Measurements from ENCODE around the gene SLC12A1. TPM values are rescaled to one million over a fixed set of nuclear protein-coding genes. Genes with fewer than 3 reads are reported as not detected.

The SLC12A1 gene
- total and polyA plus RNA-seq, 2 of the 8 experiments (the other 6 are each of a cell fraction or from before 2014, with no cell fraction given) = 0.63 to 1.0 TPM

DNA sequence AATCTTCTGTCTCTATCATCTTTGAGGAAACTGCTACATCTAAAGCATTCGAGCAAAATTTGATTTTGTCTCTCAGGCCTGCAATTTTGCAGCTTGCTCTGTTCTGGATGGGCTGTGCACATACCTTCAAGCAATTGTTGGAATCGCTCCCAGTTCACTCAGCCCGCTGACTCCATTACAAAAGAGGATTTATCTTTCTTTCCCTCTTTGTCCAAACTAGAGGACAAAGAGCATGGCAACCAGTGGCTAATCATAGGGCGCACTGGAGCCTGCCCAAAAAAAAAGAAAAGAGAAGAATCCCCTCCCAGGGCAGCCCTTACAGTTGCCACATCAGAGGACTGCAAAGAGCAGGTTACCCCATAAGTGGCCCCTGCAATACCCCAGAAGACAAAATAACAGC, 76.1 kb downstream of the SLC12A1 start:
- H3K4me3 ChIP-seq (ENCODE audit: extremely low read depth in 1 of 4, insufficient read depth in 2 of 4, low read depth in 3 of 4, low read length in 4 of 4) = no peak overlapping the region
- peaks cover 0 to 10% (median 3%) of the 10 kb centered on the region in 4 experiments; a peak in 4 of 7 replicates for H3K4me1 ChIP-seq (replicated peaks in 1 of 4; ENCODE audit: control insufficient read depth in 3 of 4, insufficient read depth in 4 of 4, low read length in 3 of 4)
- no peak for TF ChIP-seq FOSL1 (IDR thresholded peaks at IDR 0.05; ENCODE audit: insufficient read depth, low read depth, low read length)
- TF ChIP-seq SIX5 (IDR thresholded peaks at IDR 0.05; ENCODE audit: low read depth, low read length) = no peak
- TF ChIP-seq EZH2 (IDR thresholded peaks at IDR 0.05; ENCODE audit: low read depth, low read length, severe bottlenecking) = no peak
- TF ChIP-seq, protein P1, sequence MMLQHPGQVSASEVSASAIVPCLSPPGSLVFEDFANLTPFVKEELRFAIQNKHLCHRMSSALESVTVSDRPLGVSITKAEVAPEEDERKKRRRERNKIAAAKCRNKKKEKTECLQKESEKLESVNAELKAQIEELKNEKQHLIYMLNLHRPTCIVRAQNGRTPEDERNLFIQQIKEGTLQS (IDR thresholded peaks at IDR 0.05; ENCODE audit: insufficient read depth, low read depth, low read length) = no peak
- no peak for TF ChIP-seq HDAC6 (IDR thresholded peaks at IDR 0.05; ENCODE audit: low read depth, low read length)
- TF ChIP-seq, protein P2, sequence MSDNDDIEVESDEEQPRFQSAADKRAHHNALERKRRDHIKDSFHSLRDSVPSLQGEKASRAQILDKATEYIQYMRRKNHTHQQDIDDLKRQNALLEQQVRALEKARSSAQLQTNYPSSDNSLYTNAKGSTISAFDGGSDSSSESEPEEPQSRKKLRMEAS (IDR thresholded peaks at IDR 0.05) = no peak
- no peak for TF ChIP-seq SP4 (IDR thresholded peaks at IDR 0.05; ENCODE audit: low read length)
- no peak for TF ChIP-seq SIRT6 (IDR thresholded peaks at IDR 0.05; ENCODE audit: low read length)
- no peak for TF ChIP-seq HDAC2 (IDR thresholded peaks at IDR 0.05; ENCODE audit: borderline replicate concordance in 1 of 2, low read depth in 2 of 2, low read length in 2 of 2)
- no peak for TF ChIP-seq RNF2 (IDR thresholded peaks at IDR 0.05; ENCODE audit: borderline replicate concordance, low read depth, low read length, missing control alignments, poor library complexity, severe bottlenecking)
- TF ChIP-seq SIN3A (conservative IDR thresholded peaks at IDR 0.05 in 1 of 2, IDR thresholded peaks at IDR 0.05 in 1 of 2; ENCODE audit: low read depth in 1 of 2, low read length in 2 of 2) = no peak
- TF ChIP-seq TBP (IDR thresholded peaks at IDR 0.05; ENCODE audit: low read depth, low read length) = no peak

More for the DNA sequence above, 76.1 kb downstream of the SLC12A1 start:
- Histone ChIP-seq H3K18ac (ENCODE audit: extremely low read depth, low read length) (0 out of 2 replicates have a peak overlapping the region, but pooled peaks have one; percentile 9), H4K20me1 (replicated peaks in 1 of 2; ENCODE audit: control insufficient read depth in 1 of 2, insufficient read depth in 2 of 2, low read length in 2 of 2) (no peaks in the 10 kb centered on the region), H3K79me2 (ENCODE audit: control insufficient read depth in 1 of 2, insufficient read depth in 2 of 2, low read length in 2 of 2) (no peaks in the 10 kb centered on the region), H3K9ac (replicated peaks in 1 of 4; ENCODE audit: extremely low read depth in 1 of 4, low read depth in 3 of 4, low read length in 3 of 4) (no peak overlapping the region), H3K4ac (replicated peaks; ENCODE audit: insufficient read length, low read depth, low read length) (no peak overlapping the region), H2AK5ac (ENCODE audit: low read depth, low read length) (no peak overlapping the region), H3K27ac (ENCODE audit: low read depth, low read length) (no peak overlapping the region), H3K23ac (ENCODE audit: insufficient read length) (no peak overlapping the region), H4K8ac (ENCODE audit: extremely low read depth, insufficient read depth, low read length) (no peak overlapping the region), H3K9me3 (ENCODE audit: insufficient read depth in 2 of 2, low read depth in 1 of 2, low read length in 1 of 2) (no peaks in the 10 kb centered on the region), H2BK120ac (replicated peaks; ENCODE audit: low read depth, low read length) (no peak overlapping the region), H3K56ac (replicated peaks; ENCODE audit: insufficient read length, low read depth, low read length) (no peak overlapping the region), H2BK20ac (ENCODE audit: low read length) (no peak overlapping the region), H3K23me2 (ENCODE audit: low read depth, low read length) (no peaks in the 10 kb centered on the region; the same call in 1 of the 2 replicates), H2BK15ac (ENCODE audit: low read length) (no peak overlapping the region), H3K14ac (ENCODE audit: insufficient read length) (no peak overlapping the region), H3K79me1 (ENCODE audit: low read depth, low read length) (no peaks in the 10 kb centered on the region), H3K36me3 (ENCODE audit: control insufficient read depth in 2 of 4, insufficient read depth in 4 of 4, low read length in 3 of 4) (no peaks in the 10 kb centered on the region), H4K5ac (ENCODE audit: insufficient read length, low read depth, low read length) (no peak overlapping the region), H2AFZ (ENCODE audit: low read length) (no peak overlapping the region), H2BK5ac (ENCODE audit: low read depth, low read length) (no peak overlapping the region), H2BK12ac (ENCODE audit: low read depth, low read length) (no peak overlapping the region), H4K91ac (replicated peaks; ENCODE audit: insufficient read length, low read length) (no peak overlapping the region), H3K27me3 (replicated peaks in 1 of 4; ENCODE audit: control insufficient read depth in 3 of 4, extremely low read depth in 1 of 4, insufficient read depth in 3 of 4, low read length in 3 of 4) (no peaks in the 10 kb centered on the region), H3K4me2 (ENCODE audit: insufficient read depth in 1 of 2, low read depth in 2 of 2, low read length in 2 of 2) (no peak overlapping the region)
- DNase-seq (ENCODE audit: low read depth in 1 of 2, low spot score in 2 of 2) (no peak), FAIRE-seq (peak; percentile 13)
- ChIA-PET CTCF (ENCODE audit: partially characterized antibody) (interaction anchor here (0.9 to 9.4 kb wide), 7 partner anchors 8 to 293 kb away, joined by 3 to 82 read pairs (median 4); partner anchors contain the start of gene DUT), POLR2A (ENCODE audit: partially characterized antibody) (no interaction called here)
- 82% methylated on average over 4 of the region's 4 CpGs; no CpG with 5 or more reads in 1 of the 2 experiments for WGBS, 2 experiments (ENCODE audit: extremely low coverage in 1 of 2, insufficient coverage in 1 of 2, insufficient read length in 1 of 2, insufficient replicate concordance in 2 of 2, low coverage in 1 of 2, low lambda C conversion rate in 2 of 2, missing lambda C conversion rate in 1 of 2)

Measured in H1 (cell line).